Endodermal cell (in vitro differentiated cells): Measurements from ENCODE around the gene ZRANB2. TPM values are rescaled to one million over a fixed set of nuclear protein-coding genes. Genes with fewer than 3 reads are reported as not detected.
A peak's percentile ranks its signal among the peaks of the same experiment; 100 is the strongest.

Source experiments
- DNase-seq: peaks from one replicate; pipeline ENCODE4 v3.0.0-alpha.2; 2017
- H3K27ac ChIP-seq: 2 replicates; pipeline ENCODE4 v1.5.1; 2013; ENCODE audit warnings: mild to moderate bottlenecking, low read depth, low read length, moderate library complexity
- H3K27me3 ChIP-seq: 2 replicates; pipeline ENCODE4 v1.6.1; 2013; ENCODE audit warnings: mild to moderate bottlenecking, low read length, moderate library complexity; ENCODE audit not compliant: insufficient read depth, control insufficient read depth, poor library complexity, severe bottlenecking
- H3K36me3 ChIP-seq: 2 replicates; pipeline ENCODE4 v1.7.0; 2013; ENCODE audit warnings: mild to moderate bottlenecking, low read length, moderate library complexity; ENCODE audit not compliant: control insufficient read depth, insufficient read depth
- H3K4me1 ChIP-seq: one replicate; pipeline ENCODE4 v1.7.0; 2013; ENCODE audit warnings: low read length; ENCODE audit not compliant: control insufficient read depth, insufficient read depth
- H3K4me3 ChIP-seq: 2 replicates; pipeline ENCODE4 v1.5.1; 2013; ENCODE audit warnings: mild to moderate bottlenecking, low read length, moderate library complexity
- H3K9ac ChIP-seq: 2 replicates; pipeline ENCODE4 v1.6.1; 2013; ENCODE audit warnings: mild to moderate bottlenecking, low read length, moderate library complexity; ENCODE audit not compliant: poor library complexity, severe bottlenecking; ENCODE audit errors: extremely low read depth
- H3K9me3 ChIP-seq: 2 replicates; pipeline ENCODE4 v1.6.1; 2013; ENCODE audit warnings: mild to moderate bottlenecking, low read length, moderate library complexity; ENCODE audit not compliant: control insufficient read depth
- H3K27ac Mint-ChIP-seq: 2 replicates; pipeline ENCODE4 v1.8.0; 2020; ENCODE audit warnings: mixed read lengths
- H3K27me3 Mint-ChIP-seq: 2 replicates; pipeline ENCODE4 v1.8.0; 2021; ENCODE audit warnings: mild to moderate bottlenecking, mixed read lengths; ENCODE audit not compliant: insufficient read depth
- H3K36me3 Mint-ChIP-seq: 2 replicates; pipeline ENCODE4 v1.8.0; 2020; ENCODE audit warnings: low read depth, mixed read lengths
- H3K4me1 Mint-ChIP-seq: 2 replicates; pipeline ENCODE4 v1.8.0; 2020; ENCODE audit warnings: mixed read lengths
- H3K4me3 Mint-ChIP-seq: 2 replicates; pipeline ENCODE4 v1.8.0; 2020; ENCODE audit warnings: mild to moderate bottlenecking, moderate library complexity, mixed read lengths
- H3K9me3 Mint-ChIP-seq: 2 replicates; pipeline ENCODE4 v1.8.0; 2020; ENCODE audit warnings: mild to moderate bottlenecking, mixed read lengths
- WGBS, 2 experiments: methylation state at CpG; one replicate each; pipeline versions ENCODE4 v1.1.5 to v1.1.7; 2013; ENCODE audit warnings: missing lambda C conversion rate in 2 of 2, mixed read lengths in 1 of 2; ENCODE audit not compliant: insufficient coverage in 1 of 2, insufficient read length in 1 of 2; 5-methylcytosine and 5-hydroxymethylcytosine counted together
- total RNA-seq, 2 donors: library from RNA; stranded (reverse); fragmentation: NEBNext Ultra II Directional in 1 of 2; extraction: Animal tissue kit (Norgen Biotek cat#: 25700) in 1 of 2; gene quantifications; 2 replicates in 1 of 2; 3 replicates in 1 of 2; pipeline ENCODE4 v1.2.1, GENCODE V29; 2021
- TF ChIP-seq, protein P1 (sequence below): fragments of 200-600 bp; sonication (generic); conservative IDR thresholded peaks from 2 replicates; pipeline ENCODE4 v1.5.0; 2021; ENCODE audit warnings: antibody characterized with exemption, mild to moderate bottlenecking

Gene ZRANB2
- total RNA-seq, 2 donors from 2014 or later, result 82.4 to 94.0 TPM

DNA sequence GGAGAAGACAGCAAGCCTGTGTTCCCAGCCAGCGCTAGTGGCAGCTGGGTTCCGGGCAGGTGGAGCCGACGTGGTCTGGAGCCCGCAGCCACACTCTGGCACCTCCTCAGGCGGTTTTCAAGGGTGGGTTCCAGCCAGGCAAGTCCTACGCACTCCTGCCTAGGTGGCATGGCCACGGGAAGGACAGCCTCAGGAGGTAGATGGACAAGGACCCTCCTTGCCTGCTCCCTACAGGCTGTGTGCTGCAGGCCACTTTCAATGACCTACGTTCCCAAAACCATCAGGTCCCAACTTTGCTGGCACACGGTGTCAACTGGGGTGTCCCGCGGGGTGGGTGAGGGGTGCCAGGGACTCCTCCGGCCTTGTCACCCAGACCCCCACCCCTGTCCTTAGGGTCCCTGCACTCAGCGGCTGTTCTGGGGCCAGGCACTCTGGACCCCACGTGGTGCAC, 26.5 kb downstream of the ZRANB2 start:
- Histone ChIP-seq H3K27me3 (peaks cover 2% of the 10 kb centered on the region), H3K9me3 (no peaks in the 10 kb centered on the region), H3K36me3 (peaks cover 27% of the 10 kb centered on the region), H3K27ac (no peak overlapping the region), H3K9ac (no peak overlapping the region), H3K4me1 (no peaks in the 10 kb centered on the region), H3K4me3 (no peak overlapping the region)
- no peaks in the 10 kb centered on the region for H3K4me1 Mint-ChIP-seq
- H3K27ac Mint-ChIP-seq, result no peak overlapping the region
- 92 to 95% methylated on average over 13 to 15 of the region's 15 CpGs for WGBS, 2 experiments
- no peak overlapping the region for H3K4me3 Mint-ChIP-seq
- peaks cover 5% of the 10 kb centered on the region for H3K36me3 Mint-ChIP-seq
- peak; percentile 61 for DNase-seq
- H3K9me3 Mint-ChIP-seq, result no peaks in the 10 kb centered on the region
- H3K27me3 Mint-ChIP-seq, result peaks cover 18% of the 10 kb centered on the region
- TF ChIP-seq, protein P1, sequence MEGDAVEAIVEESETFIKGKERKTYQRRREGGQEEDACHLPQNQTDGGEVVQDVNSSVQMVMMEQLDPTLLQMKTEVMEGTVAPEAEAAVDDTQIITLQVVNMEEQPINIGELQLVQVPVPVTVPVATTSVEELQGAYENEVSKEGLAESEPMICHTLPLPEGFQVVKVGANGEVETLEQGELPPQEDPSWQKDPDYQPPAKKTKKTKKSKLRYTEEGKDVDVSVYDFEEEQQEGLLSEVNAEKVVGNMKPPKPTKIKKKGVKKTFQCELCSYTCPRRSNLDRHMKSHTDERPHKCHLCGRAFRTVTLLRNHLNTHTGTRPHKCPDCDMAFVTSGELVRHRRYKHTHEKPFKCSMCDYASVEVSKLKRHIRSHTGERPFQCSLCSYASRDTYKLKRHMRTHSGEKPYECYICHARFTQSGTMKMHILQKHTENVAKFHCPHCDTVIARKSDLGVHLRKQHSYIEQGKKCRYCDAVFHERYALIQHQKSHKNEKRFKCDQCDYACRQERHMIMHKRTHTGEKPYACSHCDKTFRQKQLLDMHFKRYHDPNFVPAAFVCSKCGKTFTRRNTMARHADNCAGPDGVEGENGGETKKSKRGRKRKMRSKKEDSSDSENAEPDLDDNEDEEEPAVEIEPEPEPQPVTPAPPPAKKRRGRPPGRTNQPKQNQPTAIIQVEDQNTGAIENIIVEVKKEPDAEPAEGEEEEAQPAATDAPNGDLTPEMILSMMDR, result no peak

DNA sequence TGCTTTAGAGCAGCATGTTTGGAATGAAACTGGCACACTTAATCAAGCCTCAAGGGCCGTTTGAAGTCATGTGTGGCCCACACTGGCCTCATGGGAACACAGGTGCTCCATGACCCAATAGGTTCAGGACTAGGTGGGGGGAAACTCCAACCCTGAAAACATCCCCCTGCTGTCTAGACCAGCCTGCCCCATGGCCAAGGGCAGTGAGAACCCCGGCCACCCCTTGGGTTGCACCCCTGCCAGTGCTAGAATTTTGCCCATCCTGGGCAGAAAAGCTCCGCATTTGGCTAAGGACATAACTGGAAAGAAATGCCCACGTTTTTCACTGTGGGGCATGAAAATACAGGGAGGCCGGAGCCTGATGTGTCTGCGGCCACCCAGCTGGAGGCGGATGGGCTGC, 27.1 kb downstream of the ZRANB2 start:
- TF ChIP-seq, protein P1, result no peak
- peaks cover 22% of the 10 kb centered on the region for H3K36me3 ChIP-seq
- no peak overlapping the region for H3K27ac Mint-ChIP-seq

DNA sequence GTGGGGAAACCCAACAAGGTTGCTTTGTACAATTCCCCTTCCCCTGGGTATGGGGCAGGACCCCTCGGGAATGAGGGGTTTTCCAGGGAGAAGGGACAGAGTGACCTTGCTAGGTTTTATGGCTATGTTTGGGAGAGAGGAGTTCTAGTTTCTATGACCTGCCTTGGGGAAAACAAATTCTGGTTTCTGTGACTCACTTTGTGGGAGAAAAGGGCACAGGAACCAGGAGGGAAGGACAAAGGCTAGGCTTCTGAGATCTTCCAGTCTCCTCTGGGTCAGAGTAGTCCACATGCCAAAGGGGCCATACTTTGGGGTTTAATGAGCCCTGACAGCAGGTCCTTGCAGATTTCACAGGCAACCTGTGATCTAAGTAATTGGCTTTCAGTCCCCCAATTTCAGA, 27.7 kb downstream of the ZRANB2 start:
- H3K9ac ChIP-seq, result no peak overlapping the region
- H3K27me3 ChIP-seq, result peaks cover 13% of the 10 kb centered on the region
- H3K27me3 Mint-ChIP-seq, result peaks cover 30% of the 10 kb centered on the region
- DNase-seq, result no peak
- 60 to 100% methylated on average over 1 of the region's 1 CpG for WGBS, 2 experiments
- H3K4me3 Mint-ChIP-seq, result no peak overlapping the region
- peaks cover 2% of the 10 kb centered on the region for H3K4me1 Mint-ChIP-seq
- no peak overlapping the region for H3K27ac Mint-ChIP-seq
- peaks cover 19% of the 10 kb centered on the region for H3K36me3 ChIP-seq
- TF ChIP-seq, protein P1, result no peak
- no peaks in the 10 kb centered on the region for H3K9me3 ChIP-seq
- H3K4me3 ChIP-seq, result no peak overlapping the region
- H3K9me3 Mint-ChIP-seq, result no peaks in the 10 kb centered on the region
- no peaks in the 10 kb centered on the region for H3K4me1 ChIP-seq
- peaks cover 2% of the 10 kb centered on the region for H3K36me3 Mint-ChIP-seq
- H3K27ac ChIP-seq, result no peak overlapping the region

More for the DNA sequence above, 27.1 kb downstream of the ZRANB2 start:
- DNase-seq, result no peak
- Histone ChIP-seq H3K27ac (no peak overlapping the region), H3K27me3 (peaks cover 7% of the 10 kb centered on the region), H3K9me3 (no peaks in the 10 kb centered on the region), H3K4me1 (no peaks in the 10 kb centered on the region), H3K4me3 (no peak overlapping the region), H3K9ac (no peak overlapping the region)
- WGBS, 2 experiments, result 76 to 93% methylated on average over 3 to 7 of the region's 7 CpGs
- Mint-ChIP-seq H3K27me3 (peaks cover 24% of the 10 kb centered on the region), H3K9me3 (no peaks in the 10 kb centered on the region), H3K36me3 (peaks cover 2% of the 10 kb centered on the region), H3K4me3 (no peak overlapping the region), H3K4me1 (no peaks in the 10 kb centered on the region)
